DND-41 (cell line): ENCODE measurements around the gene IQGAP1.
A peak's percentile ranks its signal among the peaks of the same experiment; 100 is the strongest.

Experiments used
- ATAC-seq: fragments of 200-7000 bp; cut with Tn5 transposase; 3 replicates; pipeline ENCODE4 v1.9.1; 2021; ENCODE audit warnings: low read depth; ENCODE audit not compliant: insufficient read depth
- DNase-seq: peaks from one replicate; pipeline ENCODE4 v3.0.0-alpha.2; 2020
- H2AFZ ChIP-seq: 2 replicates; pipeline ENCODE4 v1.6.0; 2012; ENCODE audit warnings: low read depth, low read length
- H3K27ac ChIP-seq: 2 replicates; pipeline ENCODE4 v1.5.1; 2012; ENCODE audit warnings: low read length, inconsistent platforms
- H3K27me3 ChIP-seq: fragments of 200-600 bp; sonication (generic); 2 replicates; pipeline ENCODE4 v1.6.0; 2012; ENCODE audit warnings: low read length, mild to moderate bottlenecking, inconsistent platforms; ENCODE audit not compliant: insufficient read depth, poor library complexity
- H3K36me3 ChIP-seq: 2 replicates; pipeline ENCODE4 v1.5.1; 2012; ENCODE audit warnings: low read length, inconsistent platforms; ENCODE audit not compliant: insufficient read depth
- H3K4me1 ChIP-seq: 2 replicates; pipeline ENCODE4 v1.5.1; 2012; ENCODE audit warnings: mild to moderate bottlenecking, low read length; ENCODE audit not compliant: insufficient read depth
- H3K4me2 ChIP-seq: 2 replicates; pipeline ENCODE4 v1.6.0; 2012; ENCODE audit warnings: mild to moderate bottlenecking, moderate library complexity, low read length, inconsistent platforms; ENCODE audit not compliant: insufficient read depth
- H3K4me3 ChIP-seq, 2 experiments: fragments of 200-600 bp in 1 of 2; shearing (Covaris generic) in 1 of 2; 2 replicates each; pipeline ENCODE4 v1.5.1; 2012 to 2016; ENCODE audit warnings: inconsistent platforms in 2 of 2, low read length in 2 of 2, mild to moderate bottlenecking in 2 of 2, low read depth in 1 of 2, moderate library complexity in 1 of 2
- H3K79me2 ChIP-seq: 2 replicates; pipeline ENCODE4 v1.6.0; 2012; ENCODE audit warnings: low read length, inconsistent platforms; ENCODE audit not compliant: insufficient read depth
- H3K9ac ChIP-seq: 2 replicates; pipeline ENCODE4 v1.6.0; 2012; ENCODE audit warnings: low read depth, mild to moderate bottlenecking, inconsistent platforms, low read length, moderate library complexity
- H3K9me3 ChIP-seq: 2 replicates; pipeline ENCODE4 v1.5.1; 2012; ENCODE audit warnings: low read length, moderate library complexity, mild to moderate bottlenecking, inconsistent platforms; ENCODE audit not compliant: insufficient read depth, severe bottlenecking
- H4K20me1 ChIP-seq: 2 replicates; pipeline ENCODE4 v1.6.0; 2012; ENCODE audit warnings: low read length; ENCODE audit not compliant: insufficient read depth
- CTCF ChIP-seq: IDR thresholded peaks from 2 replicates; pipeline ENCODE4 v1.5.1; 2012; ENCODE audit warnings: borderline replicate concordance, low read length, moderate library complexity, mild to moderate bottlenecking; ENCODE audit not compliant: poor library complexity, severe bottlenecking; ENCODE audit errors: extremely low read depth
- EZH2 ChIP-seq: IDR thresholded peaks from 3 replicates; pipeline ENCODE4 v1.6.1; 2012; ENCODE audit warnings: borderline replicate concordance, low read depth, mild to moderate bottlenecking, moderate library complexity, low read length, inconsistent platforms; ENCODE audit not compliant: severe bottlenecking

Gene IQGAP1

GRCh38 chr15:90360746-90361145 is 27.3 kb upstream of the IQGAP1 start:
- H3K79me2 ChIP-seq = no peaks in the 10 kb centered on the region
- no peak overlapping the region for H3K9ac ChIP-seq
- no peak overlapping the region for H3K4me2 ChIP-seq
- H3K4me3 ChIP-seq = no peak overlapping the region
- no peaks in the 10 kb centered on the region for H4K20me1 ChIP-seq
- TF ChIP-seq EZH2 (no peak), CTCF (no peak)
- peaks cover 15% of the 10 kb centered on the region for H3K4me1 ChIP-seq
- DNase-seq (no peak), ATAC-seq (no peak)
- no peak overlapping the region for H2AFZ ChIP-seq
- peaks cover 9% of the 10 kb centered on the region for H3K36me3 ChIP-seq
- H3K27ac ChIP-seq = no peak overlapping the region
- H3K27me3 ChIP-seq = no peaks in the 10 kb centered on the region
- H3K9me3 ChIP-seq = no peaks in the 10 kb centered on the region

- no peak overlapping the region for H2AFZ ChIP-seq
- H3K4me2 ChIP-seq = no peak overlapping the region
- no peaks in the 10 kb centered on the region for H3K27me3 ChIP-seq
- H3K4me1 ChIP-seq = peaks cover 15% of the 10 kb centered on the region
- no peak overlapping the region for H3K4me3 ChIP-seq
- H3K9me3 ChIP-seq = no peaks in the 10 kb centered on the region
- TF ChIP-seq EZH2 (no peak), CTCF (no peak)
- peaks cover 9% of the 10 kb centered on the region for H3K36me3 ChIP-seq
- H3K27ac ChIP-seq = peak overlapping the region; percentile 47
- DNase-seq = no peak
- no peak for ATAC-seq
- H3K9ac ChIP-seq = no peak overlapping the region
- H4K20me1 ChIP-seq = no peaks in the 10 kb centered on the region
- H3K79me2 ChIP-seq = no peaks in the 10 kb centered on the region
Observed at GRCh38 chr15:90362936-90363212, 25.2 kb upstream of the IQGAP1 start.

GRCh38 chr15:90364251-90364650 is 23.8 kb upstream of the IQGAP1 start:
- no peak for DNase-seq
- Histone ChIP-seq H3K4me2 (no peak overlapping the region), H3K9me3 (no peaks in the 10 kb centered on the region), H3K27ac (no peak overlapping the region), H3K36me3 (peaks cover 9% of the 10 kb centered on the region), H3K9ac (no peak overlapping the region), H3K4me3 (no peak overlapping the region), H4K20me1 (no peaks in the 10 kb centered on the region), H3K79me2 (no peaks in the 10 kb centered on the region), H2AFZ (no peak overlapping the region), H3K27me3 (no peaks in the 10 kb centered on the region), H3K4me1 (peaks cover 15% of the 10 kb centered on the region)
- TF ChIP-seq CTCF (no peak), EZH2 (no peak)
- ATAC-seq = no peak

- Histone ChIP-seq H3K4me2 (no peak overlapping the region), H4K20me1 (no peaks in the 10 kb centered on the region), H3K9ac (no peak overlapping the region), H3K27me3 (no peaks in the 10 kb centered on the region), H3K4me1 (peaks cover 15% of the 10 kb centered on the region), H2AFZ (no peak overlapping the region), H3K27ac (no peak overlapping the region), H3K79me2 (no peaks in the 10 kb centered on the region), H3K4me3 (no peak overlapping the region), H3K9me3 (no peaks in the 10 kb centered on the region), H3K36me3 (peaks cover 4% of the 10 kb centered on the region)
- TF ChIP-seq EZH2 = no peak
- no peak for TF ChIP-seq CTCF
- no peak for ATAC-seq
- DNase-seq = no peak
Observed at GRCh38 chr15:90365414-90366055, 22.5 kb upstream of the IQGAP1 start.
